Neural cell (in vitro differentiated cells): ENCODE results near the gene FRAT2. TPM values are rescaled to one million over a fixed set of nuclear protein-coding genes. Genes with fewer than 3 reads are reported as not detected.

Source experiments
- H2AFZ ChIP-seq: fragments of 200-600, 300-800 bp; sonication (generic), shearing (Covaris generic); 2 replicates; pipeline ENCODE4 v1.6.0; 2014; ENCODE audit warnings: low read depth, mild to moderate bottlenecking, antibody characterized with exemption, low read length, moderate library complexity
- H3F3A ChIP-seq: fragments of 200-600 bp; shearing (Covaris generic); 2 replicates; pipeline ENCODE4 v1.6.1; 2016; ENCODE audit warnings: mild to moderate bottlenecking, moderate library complexity, mixed read lengths, antibody characterized with exemption, low read length; ENCODE audit not compliant: insufficient read depth, poor library complexity, severe bottlenecking
- H3K27ac ChIP-seq: fragments of 200-600, 300-800 bp; sonication (generic), shearing (Covaris generic); 2 replicates; pipeline ENCODE4 v1.5.1; 2014; ENCODE audit warnings: mild to moderate bottlenecking, low read length, moderate library complexity
- H3K27me3 ChIP-seq: fragments of 300-800, 200-600 bp; sonication (generic), shearing (Covaris generic); 2 replicates; pipeline ENCODE4 v1.6.0; 2014; ENCODE audit warnings: mild to moderate bottlenecking, low read depth, low read length, moderate library complexity; ENCODE audit not compliant: insufficient read depth
- H3K36me3 ChIP-seq: fragments of 300-800, 200-600 bp; sonication (generic), shearing (Covaris generic); 2 replicates; pipeline ENCODE4 v1.5.1; 2014; ENCODE audit warnings: mild to moderate bottlenecking, antibody characterized with exemption, low read length, moderate library complexity; ENCODE audit not compliant: insufficient read depth
- H3K4me2 ChIP-seq: fragments of 300-800, 200-600 bp; sonication (generic), shearing (Covaris generic); 2 replicates; pipeline ENCODE4 v1.6.0; 2014; ENCODE audit warnings: mild to moderate bottlenecking, low read length
- H3K4me3 ChIP-seq: fragments of 300-800, 200-600 bp; sonication (generic), shearing (Covaris generic); 2 replicates; pipeline ENCODE4 v1.5.1; 2014; ENCODE audit warnings: mild to moderate bottlenecking, low read length, moderate library complexity
- H3K79me2 ChIP-seq: fragments of 200-600 bp; shearing (Covaris generic); replicated peaks from 2 replicates; pipeline ENCODE4 v1.6.0; 2014; ENCODE audit warnings: mild to moderate bottlenecking, low read length, moderate library complexity; ENCODE audit not compliant: insufficient read depth
- H3K9ac ChIP-seq: fragments of 300-800, 200-600 bp; sonication (generic), shearing (Covaris generic); 2 replicates; pipeline ENCODE4 v1.6.1; 2016; ENCODE audit warnings: mild to moderate bottlenecking, low read length, mixed read lengths
- H3K9me2 ChIP-seq: fragments of 200-600 bp; shearing (Covaris generic); 2 replicates; pipeline ENCODE4 v1.6.1; 2016; ENCODE audit warnings: mild to moderate bottlenecking, low read length, mixed read lengths; ENCODE audit not compliant: insufficient read depth
- H3K9me3 ChIP-seq: fragments of 200-600, 300-800 bp; sonication (generic), shearing (Covaris generic); 2 replicates; pipeline ENCODE4 v1.6.1; 2016; ENCODE audit warnings: mild to moderate bottlenecking, mixed run types, low read length, moderate library complexity, mixed read lengths
- H4K20me1 ChIP-seq: fragments of 200-600 bp; shearing (Covaris generic); 2 replicates; pipeline ENCODE4 v1.6.1; 2016; ENCODE audit warnings: mild to moderate bottlenecking, mixed run types; ENCODE audit not compliant: insufficient read depth
- CTCF ChIP-seq: fragments of 450-650 bp; IDR thresholded peaks from 2 replicates; pipeline ENCODE4 v1.5.1; 2014; ENCODE audit warnings: antibody characterized with exemption, mild to moderate bottlenecking, moderate library complexity; ENCODE audit not compliant: poor library complexity, severe bottlenecking
- EP300 ChIP-seq: fragments of 450-650 bp; conservative IDR thresholded peaks from 2 replicates; pipeline ENCODE4 v1.6.1; 2014; ENCODE audit warnings: antibody characterized with exemption, mild to moderate bottlenecking, moderate library complexity; ENCODE audit not compliant: poor library complexity, severe bottlenecking
- EZH2 ChIP-seq: fragments of 200-600, 300-800 bp; shearing (Covaris generic), sonication (generic); IDR thresholded peaks from 2 replicates; pipeline ENCODE4 v1.6.1; 2014; ENCODE audit warnings: antibody characterized with exemption, low read length, borderline replicate concordance, mild to moderate bottlenecking; ENCODE audit not compliant: insufficient read depth, poor library complexity, severe bottlenecking
- MXI1 ChIP-seq: fragments of 450-650 bp; conservative IDR thresholded peaks from 2 replicates; pipeline ENCODE4 v1.6.1; 2014; ENCODE audit warnings: antibody characterized with exemption, mild to moderate bottlenecking; ENCODE audit not compliant: poor library complexity, severe bottlenecking
- POLR2AphosphoS5 ChIP-seq: IDR thresholded peaks from 2 replicates; pipeline ENCODE4 v1.6.1; 2012
- RAD21 ChIP-seq: fragments of 450-650 bp; conservative IDR thresholded peaks from 2 replicates; pipeline ENCODE4 v1.6.1; 2014; ENCODE audit warnings: antibody characterized with exemption, mild to moderate bottlenecking, moderate library complexity
- REST ChIP-seq: IDR thresholded peaks from 2 replicates; pipeline ENCODE4 v1.6.1; 2012; ENCODE audit warnings: borderline replicate concordance
- SMC3 ChIP-seq: fragments of 450-650 bp; conservative IDR thresholded peaks from 2 replicates; pipeline ENCODE4 v1.6.1; 2014; ENCODE audit warnings: antibody characterized with exemption, mild to moderate bottlenecking, moderate library complexity; ENCODE audit not compliant: poor library complexity
- TAF1 ChIP-seq: IDR thresholded peaks from 2 replicates; pipeline ENCODE4 v1.6.1; 2012; ENCODE audit warnings: low read depth
- polyA plus RNA-seq: library from polyadenylated mRNA; depleted of rRNA; stranded (reverse); fragments of >200 nt; gene quantifications from 2 replicates; pipeline ENCODE4 v1.2.3, GENCODE V29; 2014

Gene FRAT2
- polyA plus RNA-seq, 1 donor from 2014 or later = 18.5 TPM

GRCh38 chr10:97325754-97326153 lies 8.8 kb downstream of the FRAT2 start:
- H3K9me3 ChIP-seq = no peaks in the 10 kb centered on the region
- H3F3A ChIP-seq = peaks cover 8% of the 10 kb centered on the region
- H3K79me2 ChIP-seq = peaks cover 1% of the 10 kb centered on the region
- no peaks in the 10 kb centered on the region for H4K20me1 ChIP-seq
- H3K4me2 ChIP-seq = peak overlapping the region; percentile 90
- H2AFZ ChIP-seq = no peak overlapping the region
- no peaks in the 10 kb centered on the region for H3K9me2 ChIP-seq
- H3K4me3 ChIP-seq = peak overlapping the region; percentile 61
- no peaks in the 10 kb centered on the region for H3K36me3 ChIP-seq
- TF ChIP-seq EZH2 (no peak), CTCF (peak; percentile 8), EP300 (peak; percentile 66), SMC3 (peak; percentile 24), REST (peak; percentile 65), MXI1 (peak; percentile 36), POLR2AphosphoS5 (peak; percentile 85), TAF1 (peak; percentile 50), RAD21 (peak; percentile 40)
- no peaks in the 10 kb centered on the region for H3K27me3 ChIP-seq
- peak overlapping the region; percentile 67 for H3K9ac ChIP-seq
- H3K27ac ChIP-seq = peak overlapping the region; percentile 95

GRCh38 chr10:97323501-97323900 lies 11.0 kb downstream of the FRAT2 start:
- peaks cover 8% of the 10 kb centered on the region for H3F3A ChIP-seq
- no peaks in the 10 kb centered on the region for H3K9me3 ChIP-seq
- H3K4me3 ChIP-seq = no peak overlapping the region
- no peak overlapping the region for H2AFZ ChIP-seq
- H4K20me1 ChIP-seq = no peaks in the 10 kb centered on the region
- H3K9me2 ChIP-seq = no peaks in the 10 kb centered on the region
- TF ChIP-seq REST = no peak
- TF ChIP-seq CTCF = no peak
- no peak for TF ChIP-seq TAF1
- TF ChIP-seq POLR2AphosphoS5 = no peak
- no peak for TF ChIP-seq MXI1
- TF ChIP-seq SMC3 = no peak
- TF ChIP-seq EP300 = no peak
- H3K79me2 ChIP-seq = peaks cover 4% of the 10 kb centered on the region
- H3K27ac ChIP-seq = no peak overlapping the region
- no peak overlapping the region for H3K9ac ChIP-seq
- H3K27me3 ChIP-seq = no peaks in the 10 kb centered on the region
- H3K36me3 ChIP-seq = no peaks in the 10 kb centered on the region
- H3K4me2 ChIP-seq = no peak overlapping the region
